Endothelial cell (in vitro differentiated cells): ENCODE results near the gene TUBB3. TPM values are rescaled to one million over a fixed set of nuclear protein-coding genes. Genes with fewer than 3 reads are reported as not detected.

ENCODE experiments used
- DNase-seq: peaks from one replicate; pipeline ENCODE4 v3.0.0; 2021; ENCODE audit warnings: low spot score
- H3K27ac Mint-ChIP-seq: one replicate; pipeline ENCODE4 v1.8.0; 2021; ENCODE audit warnings: mixed read lengths, inconsistent platforms; ENCODE audit not compliant: unreplicated experiment
- H3K27me3 Mint-ChIP-seq: one replicate; pipeline ENCODE4 v1.8.0; 2021; ENCODE audit warnings: mild to moderate bottlenecking, moderate library complexity, mixed read lengths, inconsistent platforms; ENCODE audit not compliant: unreplicated experiment
- H3K36me3 Mint-ChIP-seq: one replicate; pipeline ENCODE4 v1.8.0; 2021; ENCODE audit warnings: mild to moderate bottlenecking, low read depth, mixed read lengths, inconsistent platforms; ENCODE audit not compliant: unreplicated experiment
- H3K4me1 Mint-ChIP-seq: one replicate; pipeline ENCODE4 v1.8.0; 2021; ENCODE audit warnings: mild to moderate bottlenecking, mixed read lengths, inconsistent platforms; ENCODE audit not compliant: unreplicated experiment
- H3K4me3 Mint-ChIP-seq: one replicate; pipeline ENCODE4 v1.8.0; 2021; ENCODE audit warnings: mild to moderate bottlenecking, mixed read lengths, inconsistent platforms; ENCODE audit not compliant: unreplicated experiment
- H3K9me3 Mint-ChIP-seq: one replicate; pipeline ENCODE4 v1.8.0; 2021; ENCODE audit warnings: mixed read lengths, inconsistent platforms; ENCODE audit not compliant: unreplicated experiment
- total RNA-seq: library from RNA; stranded (reverse); fragmentation: NEBNext Ultra II Directional; extraction: Animal tissue kit (Norgen Biotek cat#: 25700); gene quantifications from one replicate; pipeline ENCODE4 v1.2.1, GENCODE V29; 2021; ENCODE audit not compliant: unreplicated experiment
- TF ChIP-seq, protein P1 (sequence below): fragments of 200-600 bp; sonication (generic); IDR thresholded peaks from one replicate; pipeline ENCODE4 v1.5.0; 2021; ENCODE audit warnings: antibody characterized with exemption; ENCODE audit not compliant: unreplicated experiment

TUBB3 gene
- total RNA-seq, 1 donor from 2014 or later, result 95.7 TPM

DNA sequence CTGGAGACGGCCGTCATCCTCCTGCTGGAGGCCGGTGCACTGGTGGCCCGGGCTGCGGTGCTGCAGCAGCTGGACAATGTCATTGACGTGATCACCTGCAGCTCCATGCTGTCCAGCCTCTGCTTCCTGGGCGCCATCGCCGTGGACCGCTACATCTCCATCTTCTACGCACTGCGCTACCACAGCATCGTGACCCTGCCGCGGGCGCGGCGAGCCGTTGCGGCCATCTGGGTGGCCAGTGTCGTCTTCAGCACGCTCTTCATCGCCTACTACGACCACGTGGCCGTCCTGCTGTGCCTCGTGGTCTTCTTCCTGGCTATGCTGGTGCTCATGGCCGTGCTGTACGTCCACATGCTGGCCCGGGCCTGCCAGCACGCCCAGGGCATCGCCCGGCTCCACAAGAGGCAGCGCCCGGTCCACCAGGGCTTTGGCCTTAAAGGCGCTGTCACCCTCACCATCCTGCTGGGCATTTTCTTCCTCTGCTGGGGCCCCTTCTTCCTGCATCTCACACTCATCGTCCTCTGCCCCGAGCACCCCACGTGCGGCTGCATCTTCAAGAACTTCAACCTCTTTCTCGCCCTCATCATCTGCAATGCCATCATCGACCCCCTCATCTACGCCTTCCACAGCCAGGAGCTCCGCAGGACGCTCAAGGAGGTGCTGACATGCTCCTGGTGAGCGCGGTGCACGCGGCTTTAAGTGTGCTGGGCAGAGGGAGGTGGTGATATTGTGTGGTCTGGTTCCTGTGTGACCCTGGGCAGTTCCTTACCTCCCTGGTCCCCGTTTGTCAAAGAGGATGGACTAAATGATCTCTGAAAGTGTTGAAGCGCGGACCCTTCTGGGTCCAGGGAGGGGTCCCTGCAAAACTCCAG lies 3.4 kb upstream of the TUBB3 start:
- Mint-ChIP-seq H3K27me3 (peaks cover 16% of the 10 kb centered on the region), H3K4me3 (no peak overlapping the region)
- DNase-seq, result no peak

DNA sequence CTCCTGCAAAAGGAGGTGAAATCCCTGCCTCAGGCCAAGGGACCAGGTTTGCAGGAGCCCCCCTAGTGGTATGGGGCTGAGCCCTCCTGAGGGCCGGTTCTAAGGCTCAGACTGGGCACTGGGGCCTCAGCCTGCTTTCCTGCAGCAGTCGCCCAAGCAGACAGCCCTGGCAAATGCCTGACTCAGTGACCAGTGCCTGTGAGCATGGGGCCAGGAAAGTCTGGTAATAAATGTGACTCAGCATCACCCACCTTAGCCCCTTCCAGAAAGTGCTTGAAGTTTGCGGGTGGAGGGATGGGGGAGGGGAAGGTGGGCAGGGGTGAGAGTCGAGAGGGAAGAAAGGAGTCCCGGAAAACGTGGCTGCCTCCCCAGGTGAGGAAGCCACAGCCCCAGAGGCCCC lies 2.4 kb upstream of the TUBB3 start:
- TF ChIP-seq, protein P1, sequence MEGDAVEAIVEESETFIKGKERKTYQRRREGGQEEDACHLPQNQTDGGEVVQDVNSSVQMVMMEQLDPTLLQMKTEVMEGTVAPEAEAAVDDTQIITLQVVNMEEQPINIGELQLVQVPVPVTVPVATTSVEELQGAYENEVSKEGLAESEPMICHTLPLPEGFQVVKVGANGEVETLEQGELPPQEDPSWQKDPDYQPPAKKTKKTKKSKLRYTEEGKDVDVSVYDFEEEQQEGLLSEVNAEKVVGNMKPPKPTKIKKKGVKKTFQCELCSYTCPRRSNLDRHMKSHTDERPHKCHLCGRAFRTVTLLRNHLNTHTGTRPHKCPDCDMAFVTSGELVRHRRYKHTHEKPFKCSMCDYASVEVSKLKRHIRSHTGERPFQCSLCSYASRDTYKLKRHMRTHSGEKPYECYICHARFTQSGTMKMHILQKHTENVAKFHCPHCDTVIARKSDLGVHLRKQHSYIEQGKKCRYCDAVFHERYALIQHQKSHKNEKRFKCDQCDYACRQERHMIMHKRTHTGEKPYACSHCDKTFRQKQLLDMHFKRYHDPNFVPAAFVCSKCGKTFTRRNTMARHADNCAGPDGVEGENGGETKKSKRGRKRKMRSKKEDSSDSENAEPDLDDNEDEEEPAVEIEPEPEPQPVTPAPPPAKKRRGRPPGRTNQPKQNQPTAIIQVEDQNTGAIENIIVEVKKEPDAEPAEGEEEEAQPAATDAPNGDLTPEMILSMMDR, result no peak
- Mint-ChIP-seq H3K27me3 (peaks cover 14% of the 10 kb centered on the region), H3K4me1 (peaks cover 7% of the 10 kb centered on the region), H3K27ac (no peak overlapping the region), H3K9me3 (no peaks in the 10 kb centered on the region), H3K4me3 (no peak overlapping the region), H3K36me3 (peaks cover 3% of the 10 kb centered on the region)
- DNase-seq, result no peak

More for the DNA sequence above, 3.4 kb upstream of the TUBB3 start:
- Mint-ChIP-seq H3K9me3 (no peaks in the 10 kb centered on the region), H3K36me3 (peaks cover 3% of the 10 kb centered on the region), H3K27ac (peak overlapping the region; percentile 9), H3K4me1 (peaks cover 7% of the 10 kb centered on the region)
- TF ChIP-seq, protein P1, result no peak

DNA sequence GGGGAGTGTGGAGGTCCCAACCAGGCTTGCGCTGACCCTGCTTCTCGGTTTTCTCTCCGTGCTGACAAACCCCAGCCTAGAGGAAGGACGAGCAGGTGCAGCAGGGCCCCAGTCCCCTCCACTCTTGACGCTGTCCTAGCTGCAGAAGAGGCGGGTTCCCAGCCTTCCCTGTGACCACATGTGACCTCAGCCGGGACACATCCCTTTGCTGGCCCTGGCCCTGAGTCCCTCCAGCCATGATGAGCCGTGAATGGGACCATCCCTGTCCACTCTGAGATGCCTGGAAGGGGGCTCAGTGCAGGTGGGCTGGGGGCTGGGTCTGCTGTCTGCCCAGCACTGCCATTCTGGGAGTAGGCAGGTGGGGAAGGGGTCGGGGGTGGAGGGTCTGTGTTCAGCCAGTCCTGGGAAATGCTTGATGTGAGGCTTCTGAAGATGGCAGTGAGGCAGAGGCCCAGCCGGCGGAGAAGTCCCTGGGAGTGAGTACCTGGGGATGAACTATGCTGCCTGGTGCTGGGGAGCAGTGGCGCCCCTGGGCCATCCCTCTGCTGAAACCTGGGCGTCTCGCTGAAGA lies 1.9 kb upstream of the TUBB3 start:
- no peak for DNase-seq
- peaks cover 14% of the 10 kb centered on the region for H3K27me3 Mint-ChIP-seq

DNA sequence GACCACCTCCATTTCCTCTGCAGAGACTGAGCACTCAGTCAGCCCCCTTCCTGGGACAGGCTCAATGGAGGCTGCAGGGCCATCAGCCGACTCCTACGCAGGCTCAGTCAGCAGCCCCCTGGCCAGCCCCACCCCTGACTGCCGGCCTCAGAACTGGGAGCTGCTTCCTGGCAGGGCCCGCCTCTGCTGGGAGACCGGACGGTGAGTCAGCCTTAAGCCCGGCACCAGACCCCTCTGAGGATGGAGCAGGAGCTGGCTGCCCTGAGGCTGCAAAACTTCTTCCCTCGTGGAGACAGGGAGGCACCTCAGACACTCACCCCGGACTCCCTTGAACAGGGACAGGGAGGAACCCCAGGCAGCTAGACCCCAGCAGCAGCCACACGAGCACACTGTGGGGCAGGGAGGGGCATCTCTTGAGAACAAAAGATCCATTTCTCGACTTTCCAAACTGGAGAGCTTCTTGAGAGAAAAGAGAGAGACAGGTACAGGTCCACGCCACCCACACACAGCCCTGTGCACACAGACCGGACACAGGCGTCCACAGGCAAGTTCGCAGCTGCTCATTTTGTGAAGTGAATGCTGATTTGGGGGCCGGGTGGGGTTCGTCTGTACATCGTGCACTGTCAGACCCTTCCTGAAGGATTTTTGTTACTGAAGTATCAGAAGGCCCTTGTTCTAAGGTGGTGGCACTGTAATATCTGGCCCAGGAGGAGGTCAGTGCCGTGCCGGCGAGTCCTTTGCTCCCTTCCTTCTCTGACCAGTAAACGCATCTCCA lies 1.3 kb upstream of the TUBB3 start:
- DNase-seq, result peak; percentile 60
- H3K36me3 Mint-ChIP-seq, result peaks cover 3% of the 10 kb centered on the region

More for the DNA sequence above, 1.9 kb upstream of the TUBB3 start:
- peaks cover 7% of the 10 kb centered on the region for H3K4me1 Mint-ChIP-seq
- TF ChIP-seq, protein P1, result no peak
- no peaks in the 10 kb centered on the region for H3K9me3 Mint-ChIP-seq
- H3K27ac Mint-ChIP-seq, result no peak overlapping the region
- H3K4me3 Mint-ChIP-seq, result no peak overlapping the region
- H3K36me3 Mint-ChIP-seq, result peaks cover 3% of the 10 kb centered on the region

More for the DNA sequence above, 1.3 kb upstream of the TUBB3 start:
- Mint-ChIP-seq H3K4me3 (peak overlapping the region; percentile 91), H3K27ac (peak overlapping the region; percentile 86), H3K27me3 (peaks cover 14% of the 10 kb centered on the region), H3K9me3 (no peaks in the 10 kb centered on the region), H3K4me1 (peaks cover 7% of the 10 kb centered on the region)
- TF ChIP-seq, protein P1, result no peak
